C4-2B (cell line): Measurements from ENCODE around the gene RNF40.

Experiments used
- H3K27ac ChIP-seq: fragments of 450-650 bp; 2 replicates; pipeline ENCODE4 v1.5.1; 2017
- CTCF ChIP-seq: fragments of 450-650 bp; conservative IDR thresholded peaks from 2 replicates; pipeline ENCODE4 v1.5.1; 2017; ENCODE audit warnings: mild to moderate bottlenecking
- ZFX ChIP-seq: fragments of 450-650 bp; IDR thresholded peaks from 2 replicates; pipeline ENCODE4 v1.6.1; 2017

Gene RNF40

DNA sequence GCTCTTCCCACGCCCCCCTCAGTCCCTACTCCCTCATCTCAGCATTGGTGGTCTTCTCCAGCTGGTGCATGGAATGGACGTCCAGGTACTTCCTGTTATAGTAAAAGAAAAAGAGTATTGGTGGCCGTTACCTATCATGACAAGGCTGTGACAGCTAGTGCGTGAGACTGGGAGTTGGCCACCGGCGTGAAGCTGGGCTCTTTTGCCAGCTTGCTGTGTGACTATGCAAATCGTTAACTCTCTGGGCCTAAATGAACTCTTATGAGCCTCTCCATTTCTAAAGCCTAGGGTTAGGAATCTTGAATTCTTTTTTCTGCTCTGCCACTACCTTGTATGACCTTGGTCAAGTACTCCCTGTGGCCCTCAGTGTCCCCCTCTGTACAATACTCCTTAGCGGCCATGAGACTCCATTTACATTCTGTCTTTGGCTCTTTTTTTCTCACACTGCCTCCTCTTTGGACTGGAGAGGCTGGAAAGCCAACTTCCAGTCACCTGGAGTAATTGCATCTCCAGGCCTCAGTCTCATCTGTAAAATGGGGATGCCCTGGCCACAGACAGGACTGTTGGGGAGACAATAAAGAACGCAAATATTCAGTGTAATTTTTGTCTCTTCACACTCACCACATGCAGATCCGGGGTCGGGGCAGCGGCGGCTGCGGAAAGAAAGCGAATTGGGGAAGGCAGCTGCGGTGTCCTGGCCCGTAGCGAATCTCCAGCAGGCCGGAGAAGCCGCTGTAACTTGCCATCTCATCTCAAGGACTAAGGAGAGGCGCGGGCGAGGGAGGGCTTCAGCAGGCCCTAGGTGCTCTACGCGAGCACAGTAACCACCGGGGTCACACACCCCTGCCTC, 1.3 kb upstream of the RNF40 start:
- peak overlapping the region; percentile 89 for H3K27ac ChIP-seq
- no peak for TF ChIP-seq CTCF

DNA sequence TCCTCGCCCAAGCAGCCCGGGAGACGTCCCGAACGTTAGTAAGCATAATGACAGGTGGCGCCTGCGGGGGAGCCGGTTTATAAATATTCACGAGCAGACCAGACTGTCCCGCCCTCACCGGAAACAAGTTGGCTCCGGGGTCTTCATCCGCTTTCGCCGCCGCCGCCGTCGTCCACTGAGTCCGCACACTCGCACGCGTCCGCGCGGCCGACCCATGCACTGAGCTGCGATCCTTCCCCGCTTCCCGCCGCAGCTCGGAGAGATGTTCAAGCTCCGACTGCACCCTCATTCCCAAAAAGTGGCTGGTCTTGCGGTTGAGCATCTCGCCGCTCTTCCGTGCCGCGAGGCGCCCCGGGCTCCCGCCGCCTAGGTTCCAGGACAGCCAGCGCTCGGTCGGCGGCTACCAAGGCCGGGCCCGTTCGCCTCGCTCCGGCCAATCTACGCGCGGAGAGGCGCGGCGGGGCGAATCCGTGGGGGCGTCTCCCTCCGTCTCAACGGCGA, 645 bp upstream of the RNF40 start:
- peak overlapping the region; percentile 89 for H3K27ac ChIP-seq
- TF ChIP-seq ZFX (0 out of 2 replicates have a peak, but pooled peaks have one; percentile 9), CTCF (no peak)

GRCh38 chr16:30762991-30763725, 1.0 kb downstream of the RNF40 start:
- TF ChIP-seq CTCF (no peak), ZFX (no peak)
- peak overlapping the region; percentile 89 for H3K27ac ChIP-seq

- H3K27ac ChIP-seq, result no peak overlapping the region
- TF ChIP-seq CTCF, result no peak
- no peak for TF ChIP-seq ZFX
These were observed 2.0 kb downstream of the RNF40 start for GRCh38 chr16:30764086-30764485.

- no peak overlapping the region for H3K27ac ChIP-seq
- TF ChIP-seq ZFX, result no peak
- no peak for TF ChIP-seq CTCF
These were observed 2.8 kb downstream of the RNF40 start for GRCh38 chr16:30764816-30765465.

- no peak for TF ChIP-seq CTCF
- no peak for TF ChIP-seq ZFX
- no peak overlapping the region for H3K27ac ChIP-seq
These were observed 4.2 kb downstream of the RNF40 start for GRCh38 chr16:30766206-30766932.
